T47D (cell line): Measurements from ENCODE around the gene ITIH4.

ENCODE experiments used
- DNase-seq, 2 experiments: peaks; one replicate each; pipeline versions ENCODE4 v3.0.0 to v3.0.0-alpha.2; 2011 to 2012; ENCODE audit warnings: low read depth in 1 of 2, low spot score in 1 of 2
- JUND ChIP-seq: IDR thresholded peaks from 2 replicates; pipeline ENCODE4 v1.6.1; 2012; ENCODE audit warnings: low read depth
- in situ Hi-C: cut with HindIII; loops from 2 replicates; pipeline ENCODE4 v1.10.0; 2016; ENCODE audit warnings: low sequenced_read_pairs, low pct_unique_long_range_greater_than_20kb

ITIH4 gene

GRCh38 chr3:52798376-52798977, 32.0 kb downstream of the ITIH4 start:
- no peak for TF ChIP-seq JUND
- DNase-seq = no peak
- in situ Hi-C loops = no loop called here

- no peak for DNase-seq
- in situ Hi-C loops = no loop called here
- no peak for TF ChIP-seq JUND
These were observed 34.1 kb downstream of the ITIH4 start for GRCh38 chr3:52796411-52796810.

- no peak for TF ChIP-seq JUND
- DNase-seq = no peak
- in situ Hi-C loops = no loop called here
These were observed 35.1 kb downstream of the ITIH4 start for GRCh38 chr3:52795298-52795900.

- no peak for DNase-seq
- no peak for TF ChIP-seq JUND
- in situ Hi-C loops = no loop called here
These were observed 35.8 kb downstream of the ITIH4 start, which contains the start of gene ITIH3 for GRCh38 chr3:52794612-52795099. TSS of gene ITIH3 (plus strand) at chr3:52794796. CDS start at chr3:52794804, 8 bp downstream.

GRCh38 chr3:52793702-52794611, 36.5 kb downstream of the ITIH4 start:
- no peak for DNase-seq
- in situ Hi-C loops = no loop called here
- no peak for TF ChIP-seq JUND

GRCh38 chr3:52792961-52793695, 37.3 kb downstream of the ITIH4 start:
- in situ Hi-C loops = no loop called here
- no peak for DNase-seq

GRCh38 chr3:52792413-52792812, 38.1 kb downstream of the ITIH4 start:
- in situ Hi-C loops = no loop called here
- DNase-seq = no peak
- no peak for TF ChIP-seq JUND

More at GRCh38 chr3:52792961-52793695, 37.3 kb downstream of the ITIH4 start:
- TF ChIP-seq JUND = no peak

GRCh38 chr3:52791928-52792327, 38.5 kb downstream of the ITIH4 start:
- in situ Hi-C loops = no loop called here
- no peak for TF ChIP-seq JUND
- DNase-seq = no peak

GRCh38 chr3:52791366-52791765, 39.1 kb downstream of the ITIH4 start:
- DNase-seq = no peak
- no peak for TF ChIP-seq JUND
- in situ Hi-C loops = no loop called here

GRCh38 chr3:52790741-52791140, 39.7 kb downstream of the ITIH4 start:
- TF ChIP-seq JUND = no peak
- in situ Hi-C loops = no loop called here
- DNase-seq = no peak

- DNase-seq = no peak
- in situ Hi-C loops = no loop called here
These were observed 40.1 kb downstream of the ITIH4 start for GRCh38 chr3:52790337-52790736.

GRCh38 chr3:52789746-52790040, 40.8 kb downstream of the ITIH4 start:
- no peak for TF ChIP-seq JUND
- in situ Hi-C loops = no loop called here
- no peak for DNase-seq

More at GRCh38 chr3:52790337-52790736, 40.1 kb downstream of the ITIH4 start:
- TF ChIP-seq JUND = no peak
